Adrenal gland (tissue), 12 donors: ENCODE data around the gene LRP1B. TPM values are rescaled to one million over a fixed set of nuclear protein-coding genes. Genes with fewer than 3 reads are reported as not detected.

Experiments used
- DNase-seq, 7 donors: peaks; one replicate each; pipeline ENCODE4 v3.0.0-alpha.2; 2019 to 2020
- H3K27ac ChIP-seq, 5 donors: fragments of 200-600 bp; sonication (generic) in 4 of 5; 1 replicate in 3 of 5; 2 replicates in 2 of 5; pipeline versions ENCODE4 v1.5.1 to v1.8.0; 2016 to 2020; ENCODE audit warnings: mild to moderate bottlenecking in 1 of 5
- H3K27me3 ChIP-seq: fragments of 200-600 bp; 2 replicates; pipeline ENCODE4 v1.8.0; 2021
- H3K36me3 ChIP-seq, 2 donors: fragments of 200-600 bp; replicated peaks in 1 of 2; 1 replicate in 1 of 2; 2 replicates in 1 of 2; pipeline versions ENCODE4 v1.5.1 to v1.8.0; 2018 to 2022
- H3K4me1 ChIP-seq, 2 donors: fragments of 200-600 bp; replicated peaks in 1 of 2; 1 replicate in 1 of 2; 2 replicates in 1 of 2; pipeline versions ENCODE4 v1.5.1 to v1.8.0; 2018 to 2021
- H3K4me3 ChIP-seq, 4 donors: fragments of 200-600 bp; sonication (generic) in 3 of 4; one replicate each; pipeline ENCODE4 v1.5.1; 2016 to 2018
- H3K9me3 ChIP-seq, 3 donors: fragments of 200-600 bp; sonication (generic) in 1 of 3; replicated peaks in 1 of 3; 1 replicate in 2 of 3; 2 replicates in 1 of 3; pipeline versions ENCODE4 v1.5.1 to v1.8.0; 2016 to 2021
- CTCF ChIP-seq, 6 experiments: fragments of 450-650 bp in 4 of 6; fragments of 200-600 bp in 2 of 6; sonication (generic) in 1 of 6; IDR thresholded peaks; 1 replicate in 5 of 6; 2 replicates in 1 of 6; pipeline versions ENCODE4 v1.5.1 to v1.8.0; 2016 to 2021; ENCODE audit warnings: antibody characterized with exemption in 6 of 6, mild to moderate bottlenecking in 2 of 6, moderate library complexity in 1 of 6
- POLR2A ChIP-seq, 2 donors: fragments of 450-650 bp; IDR thresholded peaks; one replicate each; pipeline ENCODE4 v1.6.1; 2017; ENCODE audit warnings: antibody characterized with exemption in 2 of 2, mild to moderate bottlenecking in 2 of 2, moderate library complexity in 1 of 2
- WGBS, 4 donors: extraction: QIAGEN DNeasy Blood & Tissue Kit in 2 of 4; methylation state at CpG; one replicate each; pipeline versions ENCODE4 v1.1.5 to v1.1.7; 2013 to 2017; 5-methylcytosine and 5-hydroxymethylcytosine counted together
- intact Hi-C, 2 donors: fragments of 100-400 bp; cut with DNase I; formaldehyde crosslinking; loops; one replicate each; pipeline versions ENCODE4 v1.14.1 to v1.15.0; 2022 to 2023
- polyA plus RNA-seq, 3 donors: library from polyadenylated mRNA; stranded (reverse); fragments of 200-250 nt in 2 of 3; fragments of 350-450 nt in 1 of 3; fragmentation: Illumina TruSeq in 1 of 3; extraction: RNeasy Lipid Tissue Mini Kit (QIAGEN cat#74804) in 1 of 3; gene quantifications; one replicate each; pipeline ENCODE4 v1.2.3, GENCODE V29; 2013 to 2014
- total RNA-seq, 9 donors: library from RNA; depleted of rRNA in 4 of 9; stranded (reverse); fragments of >200 nt in 4 of 9; fragments of 120-200 nt in 1 of 9; fragmentation: NEBNext Ultra II Directional in 1 of 9; extraction: Animal tissue kit (Norgen Biotek cat#: 25700) in 1 of 9; gene quantifications; one replicate each; pipeline versions ENCODE4 v1.1.0 to v1.2.4, GENCODE V29; 2013 to 2023
- donor health status: healthy with polysubstance abuse.
- donor health status: Bipolar disorder and iron deficiency.
- donor health status: DM: yes; HTN: yes; CAD: no.
- donor health status: DM: no; HTN: no; CAD: no.
- donor health status: DM: no; HTN: no; CAD: no.
- donor health status: DM: yes; HTN: yes; CAD: no.

LRP1B gene
- total and polyA plus RNA-seq, 12 donors = 0.84 to 5.4 (median 2.1) TPM

- 77 to 81% (median 79%) methylated on average over 7 of the region's 7 CpGs for whole genome bisulfite sequencing, 4 donors
Measured at GRCh38 chr2:141455211-141455826, 675.5 kb downstream of the LRP1B start.

GRCh38 chr2:141440072-141440635, 690.7 kb downstream of the LRP1B start:
- WGBS, 4 donors = 87 to 92% (median 89%) methylated on average over 12 to 17 of the region's 17 CpGs
- H3K9me3 ChIP-seq = no peaks in the 10 kb centered on the region
- no peak overlapping the region for H3K4me3 ChIP-seq
- no peak for DNase-seq
- TF ChIP-seq CTCF (IDR thresholded peaks at IDR 0.05) (no peak), POLR2A (IDR thresholded peaks at IDR 0.05) (no peak)
- no peaks in the 10 kb centered on the region for H3K4me1 ChIP-seq
- H3K27me3 ChIP-seq = no peaks in the 10 kb centered on the region
- H3K27ac ChIP-seq = no peak overlapping the region
- no peaks in the 10 kb centered on the region for H3K36me3 ChIP-seq
- intact Hi-C loops = no loop called here

More at GRCh38 chr2:141455211-141455826, 675.5 kb downstream of the LRP1B start:
- Histone ChIP-seq H3K9me3 (no peaks in the 10 kb centered on the region), H3K4me1 (no peaks in the 10 kb centered on the region), H3K27me3 (no peaks in the 10 kb centered on the region), H3K27ac (no peak overlapping the region), H3K4me3 (no peak overlapping the region), H3K36me3 (no peaks in the 10 kb centered on the region)
- no peak for DNase-seq
- intact Hi-C loops = no loop called here
- TF ChIP-seq CTCF (IDR thresholded peaks at IDR 0.05) = no peak
- no peak for TF ChIP-seq POLR2A (IDR thresholded peaks at IDR 0.05)

GRCh38 chr2:141439524-141439923, 691.3 kb downstream of the LRP1B start:
- intact Hi-C loops = no loop called here
- H3K4me3 ChIP-seq = no peak overlapping the region

GRCh38 chr2:141438536-141438935, 692.3 kb downstream of the LRP1B start:
- Histone ChIP-seq H3K4me1 (no peaks in the 10 kb centered on the region), H3K27ac (no peak overlapping the region), H3K36me3 (no peaks in the 10 kb centered on the region), H3K27me3 (no peaks in the 10 kb centered on the region), H3K4me3 (no peak overlapping the region), H3K9me3 (no peaks in the 10 kb centered on the region)
- DNase-seq = no peak
- intact Hi-C loops = no loop called here
- WGBS, 4 donors = 84 to 96% (median 86%) methylated on average over 1 of the region's 1 CpG
- no peak for TF ChIP-seq POLR2A (IDR thresholded peaks at IDR 0.05)
- no peak for TF ChIP-seq CTCF (IDR thresholded peaks at IDR 0.05)

More at GRCh38 chr2:141439524-141439923, 691.3 kb downstream of the LRP1B start:
- Histone ChIP-seq H3K27me3 (no peaks in the 10 kb centered on the region), H3K9me3 (no peaks in the 10 kb centered on the region), H3K27ac (no peak overlapping the region), H3K4me1 (no peaks in the 10 kb centered on the region), H3K36me3 (no peaks in the 10 kb centered on the region)
- no peak for DNase-seq
- no peak for TF ChIP-seq CTCF (IDR thresholded peaks at IDR 0.05)
- TF ChIP-seq POLR2A (IDR thresholded peaks at IDR 0.05) = no peak
